ENCODE data around the gene CDYL2. TPM values are rescaled to one million over a fixed set of nuclear protein-coding genes. Genes with fewer than 3 reads are reported as not detected.

Gene CDYL2
- polyA plus RNA-seq, 1 of the 3 experiments (the other 2 are of a cell fraction) = 0.03 TPM

- H3K4me2 ChIP-seq = no peak overlapping the region
These were observed 8.2 kb upstream of the CDYL2 start for GRCh38 chr16:80812593-80812992.

More at GRCh38 chr16:80812593-80812992, 8.2 kb upstream of the CDYL2 start:
- Histone ChIP-seq H4K20me1 (ENCODE audit: insufficient read depth) (no peaks in the 10 kb centered on the region), H3K4me3 (ENCODE audit: low read depth in 2 of 2, low read length in 1 of 2) (no peak overlapping the region), H3K4me1 (ENCODE audit: control insufficient read depth in 1 of 2, insufficient read depth in 2 of 2, low read depth in 1 of 2, low read length in 1 of 2) (no peaks in the 10 kb centered on the region), H3K9me3 (no peaks in the 10 kb centered on the region), H3K36me3 (replicated peaks in 1 of 2; ENCODE audit: control insufficient read depth in 1 of 2, insufficient read depth in 2 of 2, low read length in 1 of 2) (no peaks in the 10 kb centered on the region), H3K79me2 (ENCODE audit: insufficient read depth) (no peaks in the 10 kb centered on the region), H3F3A (replicated peaks; ENCODE audit: insufficient read depth) (no peaks in the 10 kb centered on the region), H3K27ac (ENCODE audit: low read depth in 2 of 2, low read length in 1 of 2) (no peak overlapping the region), H3K27me3 (ENCODE audit: insufficient read depth) (no peaks in the 10 kb centered on the region; the same call in 1 of the 2 replicates), H2AFZ (ENCODE audit: low read depth) (no peak overlapping the region), H3K9me2 (no peaks in the 10 kb centered on the region), H3K9ac (no peak overlapping the region)
- no peak for DNase-seq
- ChIA-PET POLR2A (no interaction called here), CTCF (no interaction called here)
- TF ChIP-seq TCF12 (IDR thresholded peaks at IDR 0.05) = no peak
- TF ChIP-seq EP300 (IDR thresholded peaks at IDR 0.05; ENCODE audit: borderline replicate concordance in 1 of 2, low read depth in 1 of 2, low read length in 1 of 2) = no peak
- TF ChIP-seq CTCF (IDR thresholded peaks at IDR 0.05) = no peak
- TF ChIP-seq GATA2 (CRISPR knock-in tag; IDR thresholded peaks at IDR 0.05) = no peak
- no peak for TF ChIP-seq USF2 (IDR thresholded peaks at IDR 0.05; ENCODE audit: borderline replicate concordance, low read depth, low read length)
- TF ChIP-seq IRF3 (IDR thresholded peaks at IDR 0.05; ENCODE audit: low read depth, low read length) = no peak
- no peak for TF ChIP-seq RCOR1 (IDR thresholded peaks at IDR 0.05; ENCODE audit: low read length)
- no peak for TF ChIP-seq ZBTB33 (IDR thresholded peaks at IDR 0.05; ENCODE audit: borderline replicate concordance, low read depth)
- no peak for TF ChIP-seq SIN3A (IDR thresholded peaks at IDR 0.05; ENCODE audit: borderline replicate concordance, low read depth, low read length)
- no peak for TF ChIP-seq MAX (IDR thresholded peaks at IDR 0.05; ENCODE audit: low read depth)
- TF ChIP-seq SMC3 (IDR thresholded peaks at IDR 0.05; ENCODE audit: low read depth, low read length) = no peak
- TF ChIP-seq REST (IDR thresholded peaks at IDR 0.05; ENCODE audit: low read depth, low read length) = no peak
